HG02571 (cell line): ENCODE data around the gene ZNF738.

Source experiments
- ATAC-seq: cut with Tn5 transposase; IDR thresholded peaks from one replicate; pipeline ENCODE4 v1.9.1; 2021; ENCODE audit warnings: mild to moderate bottlenecking, moderate library complexity; ENCODE audit not compliant: unreplicated experiment

ZNF738 gene

GRCh38 chr19:21422244-21422643 lies 63.4 kb downstream of the ZNF738 start:
- ATAC-seq: no peak

GRCh38 chr19:21423057-21424041 lies 64.5 kb downstream of the ZNF738 start:
- no peak for ATAC-seq
